Progenitor cell of endocrine pancreas (in vitro differentiated cells): ENCODE data around the gene NECAB3. TPM values are rescaled to one million over a fixed set of nuclear protein-coding genes. Genes with fewer than 3 reads are reported as not detected.

Source experiments
- DNase-seq: peaks from one replicate; pipeline ENCODE4 v3.0.0; 2021; ENCODE audit warnings: low spot score; ENCODE audit not compliant: unreplicated experiment
- H3K27ac Mint-ChIP-seq: 2 replicates; pipeline ENCODE4 v1.8.0; 2021; ENCODE audit warnings: mild to moderate bottlenecking, moderate library complexity, mixed read lengths
- H3K27me3 Mint-ChIP-seq: 2 replicates; pipeline ENCODE4 v1.8.0; 2021; ENCODE audit warnings: mixed read lengths
- H3K36me3 Mint-ChIP-seq: 2 replicates; pipeline ENCODE4 v1.8.0; 2022; ENCODE audit warnings: mixed read lengths; ENCODE audit not compliant: insufficient read depth
- H3K4me1 Mint-ChIP-seq: 2 replicates; pipeline ENCODE4 v1.8.0; 2021; ENCODE audit warnings: low read depth, mixed read lengths
- H3K4me3 Mint-ChIP-seq: 2 replicates; pipeline ENCODE4 v1.8.0; 2021; ENCODE audit warnings: low read depth, mild to moderate bottlenecking, moderate library complexity, mixed read lengths
- H3K9me3 Mint-ChIP-seq: 2 replicates; pipeline ENCODE4 v1.8.0; 2021; ENCODE audit warnings: low read depth, mixed read lengths
- total RNA-seq: library from RNA; stranded (reverse); gene quantifications from 2 replicates; pipeline ENCODE4 v1.2.1, GENCODE V29; 2021
- TF ChIP-seq, protein P1 (sequence below): fragments of 200-600 bp; sonication (generic); IDR thresholded peaks from one replicate; pipeline ENCODE4 v1.5.0; 2021; ENCODE audit warnings: antibody characterized with exemption, mild to moderate bottlenecking; ENCODE audit not compliant: unreplicated experiment

NECAB3 gene
- total RNA-seq, 1 donor from 2014 or later, result 68.3 TPM

DNA sequence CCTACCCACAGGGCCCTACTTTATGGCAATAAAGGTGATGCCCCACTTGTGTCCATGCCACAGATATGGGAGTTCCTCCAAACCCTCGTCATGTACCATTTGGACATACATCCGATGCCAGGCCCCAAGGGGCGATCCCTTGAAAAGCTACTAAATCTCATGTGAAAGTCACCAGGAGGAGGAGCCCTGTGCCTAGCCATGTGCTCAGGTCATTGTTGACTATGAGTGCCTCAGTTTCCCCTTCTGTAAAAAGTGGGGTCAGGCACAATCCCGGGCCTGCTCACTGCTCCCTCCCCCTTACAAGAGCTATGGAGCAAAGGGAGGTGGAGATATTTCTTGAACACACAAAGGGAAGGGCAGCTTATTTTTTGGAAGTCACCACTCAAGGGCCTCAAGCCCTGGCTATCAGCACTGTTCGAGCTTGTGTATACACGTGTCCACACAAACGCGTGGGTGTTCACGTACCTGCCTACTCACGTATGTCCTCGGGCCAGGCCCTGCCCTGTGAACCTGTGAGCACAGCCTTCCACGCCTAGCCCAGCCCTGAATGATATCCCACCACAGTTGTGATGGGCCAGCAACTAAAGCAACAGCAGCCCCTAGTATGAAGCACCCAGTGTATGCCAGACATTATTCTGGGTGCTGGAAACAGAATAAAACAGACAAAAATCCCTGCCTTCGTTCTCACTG, 5.6 kb downstream of the NECAB3 start:
- Mint-ChIP-seq H3K4me3 (no peak overlapping the region), H3K27ac (no peak overlapping the region)
- TF ChIP-seq, protein P1, sequence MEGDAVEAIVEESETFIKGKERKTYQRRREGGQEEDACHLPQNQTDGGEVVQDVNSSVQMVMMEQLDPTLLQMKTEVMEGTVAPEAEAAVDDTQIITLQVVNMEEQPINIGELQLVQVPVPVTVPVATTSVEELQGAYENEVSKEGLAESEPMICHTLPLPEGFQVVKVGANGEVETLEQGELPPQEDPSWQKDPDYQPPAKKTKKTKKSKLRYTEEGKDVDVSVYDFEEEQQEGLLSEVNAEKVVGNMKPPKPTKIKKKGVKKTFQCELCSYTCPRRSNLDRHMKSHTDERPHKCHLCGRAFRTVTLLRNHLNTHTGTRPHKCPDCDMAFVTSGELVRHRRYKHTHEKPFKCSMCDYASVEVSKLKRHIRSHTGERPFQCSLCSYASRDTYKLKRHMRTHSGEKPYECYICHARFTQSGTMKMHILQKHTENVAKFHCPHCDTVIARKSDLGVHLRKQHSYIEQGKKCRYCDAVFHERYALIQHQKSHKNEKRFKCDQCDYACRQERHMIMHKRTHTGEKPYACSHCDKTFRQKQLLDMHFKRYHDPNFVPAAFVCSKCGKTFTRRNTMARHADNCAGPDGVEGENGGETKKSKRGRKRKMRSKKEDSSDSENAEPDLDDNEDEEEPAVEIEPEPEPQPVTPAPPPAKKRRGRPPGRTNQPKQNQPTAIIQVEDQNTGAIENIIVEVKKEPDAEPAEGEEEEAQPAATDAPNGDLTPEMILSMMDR, result no peak

DNA sequence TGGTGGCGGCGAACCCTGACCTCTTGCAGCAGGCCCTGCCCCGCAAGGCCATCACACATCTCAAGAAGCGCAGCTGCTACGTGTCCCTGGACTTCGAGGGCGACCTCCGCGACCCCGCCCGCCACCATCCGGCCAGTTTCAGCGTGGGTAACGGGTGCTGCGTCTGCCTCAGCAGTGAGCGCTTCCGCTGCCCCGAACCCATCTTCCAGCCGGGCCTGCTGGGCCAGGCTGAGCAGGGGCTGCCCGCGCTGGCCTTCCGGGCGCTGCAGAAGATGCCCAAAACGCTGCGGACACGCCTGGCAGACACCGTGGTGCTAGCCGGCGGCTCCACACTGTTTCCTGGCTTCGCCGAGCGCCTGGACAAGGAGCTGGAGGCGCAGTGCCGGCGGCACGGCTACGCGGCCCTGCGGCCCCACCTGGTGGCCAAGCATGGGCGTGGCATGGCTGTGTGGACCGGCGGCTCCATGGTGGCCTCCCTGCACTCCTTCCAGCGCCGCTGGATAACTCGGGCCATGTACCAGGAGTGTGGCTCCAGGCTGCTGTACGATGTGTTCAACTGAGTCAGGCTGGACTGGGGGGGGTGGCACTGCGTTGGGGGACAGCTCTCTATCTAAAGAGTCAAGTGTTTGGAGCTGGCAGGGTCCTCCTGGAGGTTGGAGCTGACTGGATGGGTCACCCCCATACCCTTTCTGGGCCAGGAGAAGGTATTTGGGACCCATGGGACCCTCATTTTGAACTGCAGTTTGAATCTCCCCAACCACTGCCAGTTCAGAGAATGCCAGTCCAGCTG, 6.4 kb downstream of the NECAB3 start:
- peak; percentile 72 for DNase-seq
- Mint-ChIP-seq H3K36me3 (peaks cover 16% of the 10 kb centered on the region), H3K4me3 (peak overlapping the region; percentile 46), H3K9me3 (no peaks in the 10 kb centered on the region), H3K27ac (no peak overlapping the region), H3K4me1 (peaks cover 24% of the 10 kb centered on the region), H3K27me3 (peaks cover 3% of the 10 kb centered on the region)
- TF ChIP-seq, protein P1, result peak; percentile 91

More for the DNA sequence above, 5.6 kb downstream of the NECAB3 start:
- DNase-seq, result no peak
- peaks cover 3% of the 10 kb centered on the region for H3K27me3 Mint-ChIP-seq
- no peaks in the 10 kb centered on the region for H3K9me3 Mint-ChIP-seq
- H3K36me3 Mint-ChIP-seq, result peaks cover 16% of the 10 kb centered on the region
- peaks cover 31% of the 10 kb centered on the region for H3K4me1 Mint-ChIP-seq

DNA sequence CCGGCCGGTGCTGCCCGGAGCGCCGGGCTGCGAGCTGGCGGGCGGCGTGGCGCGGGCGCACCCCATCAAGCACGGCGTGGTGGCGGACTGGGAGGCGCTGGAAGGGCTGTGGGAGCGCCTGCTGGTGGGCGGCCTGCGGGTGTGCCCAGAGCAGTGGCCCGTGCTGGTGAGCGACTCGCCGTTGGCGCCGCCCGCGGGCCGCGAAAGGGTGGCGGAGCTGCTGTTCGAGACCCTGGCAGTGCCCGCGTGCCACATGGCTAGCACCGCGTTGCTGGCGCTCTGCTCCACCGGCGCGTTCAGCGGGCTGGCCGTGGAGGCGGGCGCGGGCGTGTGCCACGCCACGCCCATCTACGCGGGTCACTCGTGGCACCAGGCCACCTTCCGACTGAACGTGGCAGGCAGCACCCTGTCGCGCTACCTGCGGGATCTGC, 7.0 kb downstream of the NECAB3 start:
- Mint-ChIP-seq H3K4me3 (peak overlapping the region; percentile 46), H3K27me3 (peaks cover 3% of the 10 kb centered on the region), H3K27ac (no peak overlapping the region), H3K36me3 (peaks cover 16% of the 10 kb centered on the region), H3K9me3 (no peaks in the 10 kb centered on the region), H3K4me1 (peaks cover 20% of the 10 kb centered on the region)
- DNase-seq, result no peak
- TF ChIP-seq, protein P1, result no peak

DNA sequence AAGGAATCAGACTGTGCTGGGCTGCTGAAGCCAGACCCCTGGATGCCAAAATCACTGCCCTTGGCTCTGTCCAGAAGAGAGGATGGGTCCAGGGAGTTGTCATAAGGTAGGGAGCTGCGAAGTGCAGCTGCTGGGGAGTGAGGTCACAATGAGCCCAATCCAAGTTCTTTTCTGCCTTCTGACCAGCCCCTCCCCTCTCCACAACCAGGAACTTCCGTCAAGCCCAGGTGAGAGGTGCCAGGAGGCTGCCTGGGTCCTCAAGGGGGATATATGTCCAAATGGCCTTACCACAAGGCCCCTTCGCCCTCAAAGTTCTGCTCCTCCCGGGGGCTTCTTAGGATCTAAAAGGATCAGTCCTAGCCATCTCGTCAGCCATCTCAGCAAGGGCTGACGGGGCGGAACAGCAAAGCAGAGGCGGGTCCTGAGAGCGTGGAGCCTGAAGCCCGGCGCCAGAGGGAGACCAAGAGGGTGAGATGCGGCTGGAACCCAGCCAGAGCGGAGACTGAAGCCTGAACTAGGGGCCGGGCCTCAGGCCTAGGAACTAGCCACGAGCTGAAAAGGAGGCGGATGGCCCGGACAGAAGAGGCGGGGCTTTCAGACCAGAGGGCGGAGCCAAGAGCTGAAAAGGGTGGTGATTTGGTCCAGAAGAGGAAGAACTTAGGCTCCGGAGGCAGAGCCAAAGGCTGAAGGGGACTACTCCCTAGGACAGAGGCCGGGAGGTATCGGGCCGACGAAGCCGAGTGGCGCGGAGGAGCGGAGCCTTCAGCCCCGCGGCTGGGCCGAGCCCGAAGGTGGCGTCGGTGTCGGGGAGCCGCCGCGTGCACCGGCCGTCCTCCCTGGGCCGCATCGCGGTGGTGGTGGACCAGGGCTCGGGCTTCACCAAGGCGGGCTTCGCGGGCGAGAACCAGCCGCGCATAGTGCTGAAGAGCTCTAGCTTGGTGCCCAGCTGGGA, 7.7 kb downstream of the NECAB3 start, which contains the start of gene ACTL10:
ACTL10 (plus strand) TSS at position 651 of the 952 bp plus-strand sequence. CDS start 555 bp downstream, outside the sequence.
- no peaks in the 10 kb centered on the region for H3K9me3 Mint-ChIP-seq
- DNase-seq, result peak; percentile 77
- TF ChIP-seq, protein P1, result peak; percentile 30
- peaks cover 14% of the 10 kb centered on the region for H3K36me3 Mint-ChIP-seq
- peaks cover 16% of the 10 kb centered on the region for H3K4me1 Mint-ChIP-seq
- H3K27me3 Mint-ChIP-seq, result peaks cover 3% of the 10 kb centered on the region
- H3K4me3 Mint-ChIP-seq, result peak within 1 kb of the TSS; percentile 76
- peak within 1 kb of the TSS; percentile 1 for H3K27ac Mint-ChIP-seq
